K562 treated with DMSO at 1 percent for 24 hours (cell line): ENCODE data around the gene RAB11B. TPM values are rescaled to one million over a fixed set of nuclear protein-coding genes. Genes with fewer than 3 reads are reported as not detected.

Experiments used
- total RNA-seq: library from RNA; unstranded; fragments of 300-600 nt; gene quantifications from 2 replicates; pipeline ENCODE4 v1.2.3, GENCODE V29; 2022; ENCODE audit warnings: low read depth; ENCODE audit not compliant: insufficient read depth

Gene RAB11B
- total RNA-seq: 141 and 162 TPM in 2 replicates

GRCh38 chr19:8389891-8390616 lies at the start of gene RAB11B:
RAB11B (plus strand) TSS chr19:8390360; CDS start chr19:8390417, 57 bp downstream.

GRCh38 chr19:8342684-8343482 lies 47.3 kb upstream of the RAB11B start, which contains the start of gene KANK3:
KANK3 (minus strand) TSS chr19:8343262; CDS start chr19:8337828, 5,434 bp downstream.

DNA sequence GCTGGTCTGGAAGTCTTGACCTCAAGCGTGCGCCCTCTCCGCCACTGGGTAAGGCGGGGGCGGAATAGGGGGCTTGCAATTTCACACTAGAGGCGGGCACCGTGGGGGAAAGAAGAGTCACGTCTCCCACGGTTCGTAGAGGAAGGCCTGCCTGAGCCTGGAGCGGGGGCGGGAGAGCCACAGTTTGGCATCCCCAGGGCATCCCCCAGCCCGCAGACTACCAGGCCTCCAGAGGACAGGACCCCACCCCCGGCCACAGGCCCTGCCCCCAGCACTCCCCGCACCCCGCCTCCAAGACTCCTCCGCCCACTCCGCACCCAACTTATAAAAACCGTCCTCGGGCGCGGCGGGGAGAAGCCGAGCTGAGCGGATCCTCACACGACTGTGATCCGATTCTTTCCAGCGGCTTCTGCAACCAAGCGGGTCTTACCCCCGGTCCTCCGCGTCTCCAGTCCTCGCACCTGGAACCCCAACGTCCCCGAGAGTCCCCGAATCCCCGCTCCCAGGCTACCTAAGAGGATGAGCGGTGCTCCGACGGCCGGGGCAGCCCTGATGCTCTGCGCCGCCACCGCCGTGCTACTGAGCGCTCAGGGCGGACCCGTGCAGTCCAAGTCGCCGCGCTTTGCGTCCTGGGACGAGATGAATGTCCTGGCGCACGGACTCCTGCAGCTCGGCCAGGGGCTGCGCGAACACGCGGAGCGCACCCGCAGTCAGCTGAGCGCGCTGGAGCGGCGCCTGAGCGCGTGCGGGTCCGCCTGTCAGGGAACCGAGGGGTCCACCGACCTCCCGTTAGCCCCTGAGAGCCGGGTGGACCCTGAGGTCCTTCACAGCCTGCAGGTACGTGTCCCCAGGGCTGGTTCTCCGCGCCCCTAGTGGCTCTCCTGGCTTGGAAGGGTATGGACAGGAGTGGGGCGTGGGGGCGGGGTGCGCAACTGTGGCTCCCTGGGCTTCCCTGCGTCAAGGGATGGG lies 26.1 kb upstream of the RAB11B start, which contains the start of gene ANGPTL4:
Gene ANGPTL4, plus strand, starts transcription at position 353 of the 969 bp plus-strand sequence. Its CDS starts 167 bp downstream, at position 520.

DNA sequence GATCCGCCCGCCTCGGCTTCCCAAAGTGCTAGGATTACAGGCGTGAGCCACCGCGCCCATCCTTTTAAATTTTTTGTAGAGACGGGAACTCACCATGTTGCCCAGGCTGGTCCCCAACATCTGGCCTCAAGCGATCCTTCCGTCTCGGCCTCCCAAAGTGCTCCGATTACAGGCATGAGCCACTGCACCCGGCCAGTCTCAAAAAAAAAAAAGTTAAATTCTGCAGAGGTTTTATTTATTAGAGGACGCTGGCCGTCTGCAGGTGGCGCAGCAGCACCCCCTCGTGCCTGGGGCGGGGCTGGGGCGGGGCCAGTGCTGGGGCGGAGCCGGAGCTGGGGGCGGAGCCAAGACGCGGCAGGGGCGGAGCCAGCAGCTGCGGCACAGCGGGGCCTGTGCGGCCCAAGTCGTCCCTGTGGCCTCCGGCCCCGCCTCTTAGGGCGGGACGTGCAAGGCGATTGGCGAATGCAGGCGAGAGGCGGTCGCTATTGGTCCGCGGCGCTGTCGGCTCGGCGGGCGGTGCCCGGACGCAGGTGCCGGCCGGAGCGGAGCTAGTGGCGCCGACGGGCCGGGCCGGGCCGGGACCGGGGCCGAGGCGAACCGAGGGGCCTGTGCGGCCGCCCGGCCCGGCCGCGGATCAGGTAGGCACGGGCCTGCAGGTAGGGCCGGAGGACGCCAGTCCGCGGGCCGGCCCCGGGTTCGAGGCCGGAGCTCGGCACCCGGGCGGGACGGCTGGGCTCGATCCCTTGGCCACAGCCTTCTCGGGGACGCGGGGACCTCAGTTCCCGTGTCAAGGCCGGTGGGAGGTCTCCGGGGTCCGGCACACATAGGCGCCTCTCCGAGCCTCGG lies 22.8 kb downstream of the RAB11B start, which contains the start of gene MARCHF2:
Gene MARCHF2, plus strand, starts transcription at position 523 of the 846 bp plus-strand sequence. CDS start 8,536 bp downstream, outside the sequence.

GRCh38 chr19:8444677-8445487 lies 54.7 kb downstream of the RAB11B start, which contains the start of gene HNRNPM:
HNRNPM (plus strand) TSS chr19:8444975; CDS start chr19:8444999, 24 bp downstream.

Other genes starting within 250 kb of the RAB11B start
- gene FBN3, start 240.8 kb upstream of the RAB11B start, total RNA-seq: 0.08 and 0.12 TPM in 2 replicates
- 12.2 and 19.7 TPM in 2 replicates for gene CERS4, start 181.0 kb upstream of the RAB11B start, total RNA-seq
- gene CD320, start 82.0 kb upstream of the RAB11B start, total RNA-seq: 73.0 and 73.3 TPM in 2 replicates
- gene NDUFA7, start 69.0 kb upstream of the RAB11B start, total RNA-seq: 144 and 170 TPM in 2 replicates
- gene RPS28, start 68.9 kb upstream of the RAB11B start, total RNA-seq: 3,035 and 3,232 TPM in 2 replicates
- gene KANK3, start 47.1 kb upstream of the RAB11B start, total RNA-seq: 1.5 and 1.6 TPM in 2 replicates
- gene ANGPTL4, start 26.2 kb upstream of the RAB11B start, total RNA-seq: 1.9 and 2.6 TPM in 2 replicates
- gene MARCHF2, start 22.9 kb downstream of the RAB11B start, total RNA-seq: 47.1 and 48.6 TPM in 2 replicates
- 466 and 500 TPM in 2 replicates for gene HNRNPM, start 54.6 kb downstream of the RAB11B start, total RNA-seq
- gene PRAM1, start 112.3 kb downstream of the RAB11B start, total RNA-seq: 0.09 and 0.38 TPM in 2 replicates
- gene ZNF414, start 123.8 kb downstream of the RAB11B start, total RNA-seq: 19.0 and 22.5 TPM in 2 replicates
- 65.8 and 68.7 TPM in 2 replicates for gene MYO1F, start 187.1 kb downstream of the RAB11B start, total RNA-seq
- gene ADAMTS10, start 220.4 kb downstream of the RAB11B start, total RNA-seq: 0.54 and 1.00 TPM in 2 replicates
- gene NFILZ, start 240.3 kb downstream of the RAB11B start, total RNA-seq: not detected in 2 replicates